Myocyte (in vitro differentiated cells): ENCODE data around the gene GPS1. TPM values are rescaled to one million over a fixed set of nuclear protein-coding genes. Genes with fewer than 3 reads are reported as not detected.

ENCODE experiments used
- DNase-seq: peaks from one replicate; pipeline ENCODE4 v3.0.0-alpha.2; 2012; ENCODE audit warnings: low read depth
- total RNA-seq: library from RNA; depleted of rRNA; stranded (reverse); fragments of >200 nt; gene quantifications from 2 replicates; pipeline ENCODE4 v1.2.3, GENCODE V29; 2014

The GPS1 gene
- total RNA-seq, 1 donor from 2014 or later = 121 TPM

GRCh38 chr17:82056729-82057621 lies 5.3 kb downstream of the GPS1 start:
- DNase-seq = no peak

GRCh38 chr17:82058230-82058854 lies 6.6 kb downstream of the GPS1 start:
- DNase-seq = no peak

GRCh38 chr17:82058855-82059249 lies 7.2 kb downstream of the GPS1 start:
- no peak for DNase-seq

GRCh38 chr17:82059272-82060000 lies 7.7 kb downstream of the GPS1 start:
- DNase-seq = peak; percentile 48

GRCh38 chr17:82060001-82060380 lies 8.3 kb downstream of the GPS1 start:
- no peak for DNase-seq

- DNase-seq = no peak
Observed at GRCh38 chr17:82060614-82061013, 8.9 kb downstream of the GPS1 start.

- no peak for DNase-seq
Observed at GRCh38 chr17:82061047-82061925, 9.6 kb downstream of the GPS1 start.

- DNase-seq = no peak
Observed at GRCh38 chr17:82062076-82062983, 10.6 kb downstream of the GPS1 start.

- no peak for DNase-seq
Observed at GRCh38 chr17:82062984-82063368, 11.3 kb downstream of the GPS1 start.

GRCh38 chr17:82063424-82064415 lies 12.0 kb downstream of the GPS1 start:
- DNase-seq = no peak

- DNase-seq = no peak
Observed at GRCh38 chr17:82064433-82065192, 12.9 kb downstream of the GPS1 start.

GRCh38 chr17:82065193-82065637 lies 13.5 kb downstream of the GPS1 start:
- peak; percentile 29 for DNase-seq

- DNase-seq = peak; percentile 61
Observed at GRCh38 chr17:82065638-82066303, 14.1 kb downstream of the GPS1 start, which contains the start of gene DUS1L. DUS1L (minus strand) TSS chr17:82065804; CDS start chr17:82065059, 745 bp downstream.

- DNase-seq = no peak
Observed at GRCh38 chr17:82070611-82071010, 18.9 kb downstream of the GPS1 start.

GRCh38 chr17:82072827-82073226 lies 21.1 kb downstream of the GPS1 start:
- DNase-seq = no peak

- DNase-seq = no peak
Observed at GRCh38 chr17:82073446-82073845, 21.7 kb downstream of the GPS1 start.
